Neural crest cell (in vitro differentiated cells): Measurements from ENCODE around the gene SMARCE1. TPM values are rescaled to one million over a fixed set of nuclear protein-coding genes. Genes with fewer than 3 reads are reported as not detected.

Source experiments
- DNase-seq: peaks from one replicate; pipeline ENCODE4 v3.0.0; 2021; ENCODE audit warnings: low read depth, mixed read lengths, low spot score
- H3K27ac Mint-ChIP-seq: one replicate; pipeline ENCODE4 v1.8.0; 2021; ENCODE audit warnings: mild to moderate bottlenecking, mixed read lengths; ENCODE audit not compliant: unreplicated experiment
- H3K27me3 Mint-ChIP-seq: 2 replicates; pipeline ENCODE4 v1.8.0; 2021; ENCODE audit warnings: low read depth, mild to moderate bottlenecking, mixed read lengths
- H3K36me3 Mint-ChIP-seq: 2 replicates; pipeline ENCODE4 v1.8.0; 2021; ENCODE audit warnings: low read depth, mild to moderate bottlenecking, mixed read lengths
- H3K4me1 Mint-ChIP-seq: 2 replicates; pipeline ENCODE4 v1.8.0; 2021; ENCODE audit warnings: mixed read lengths
- H3K4me3 Mint-ChIP-seq: one replicate; pipeline ENCODE4 v1.8.0; 2021; ENCODE audit warnings: mild to moderate bottlenecking, mixed read lengths
- H3K9me3 Mint-ChIP-seq: 2 replicates; pipeline ENCODE4 v1.8.0; 2021; ENCODE audit warnings: mixed read lengths
- total RNA-seq: library from RNA; stranded (reverse); gene quantifications from 2 replicates; pipeline ENCODE4 v1.2.1, GENCODE V29; 2021
- TF ChIP-seq, protein P1 (sequence below): fragments of 200-600 bp; sonication (generic); conservative IDR thresholded peaks from 2 replicates; pipeline ENCODE4 v1.5.0; 2021; ENCODE audit warnings: antibody characterized with exemption, mild to moderate bottlenecking

The SMARCE1 gene
- total RNA-seq, 1 donor from 2014 or later, result 205 TPM

DNA sequence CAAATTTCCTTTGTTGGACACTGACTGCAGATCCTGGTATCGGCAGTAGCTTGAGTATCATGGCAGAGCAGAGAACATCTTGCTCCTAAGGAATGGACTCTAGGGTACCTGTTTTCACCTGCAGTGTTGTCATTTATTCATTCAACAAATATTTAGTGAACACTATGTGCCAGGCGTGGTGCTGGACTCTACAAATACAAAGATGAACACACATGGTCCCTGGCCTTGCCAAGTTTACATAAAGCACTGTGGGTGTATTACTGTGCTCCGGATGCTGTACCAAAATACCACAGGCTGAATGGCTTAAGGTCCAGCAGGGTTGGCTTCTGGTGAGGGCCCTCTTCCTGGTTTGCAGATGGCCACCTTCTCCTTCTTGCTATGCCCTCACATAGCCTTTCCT lies 68.1 kb downstream of the SMARCE1 start:
- H3K27me3 Mint-ChIP-seq, result peaks cover 27% of the 10 kb centered on the region
- H3K4me1 Mint-ChIP-seq, result peaks cover 8% of the 10 kb centered on the region
- peaks cover 15% of the 10 kb centered on the region for H3K9me3 Mint-ChIP-seq

DNA sequence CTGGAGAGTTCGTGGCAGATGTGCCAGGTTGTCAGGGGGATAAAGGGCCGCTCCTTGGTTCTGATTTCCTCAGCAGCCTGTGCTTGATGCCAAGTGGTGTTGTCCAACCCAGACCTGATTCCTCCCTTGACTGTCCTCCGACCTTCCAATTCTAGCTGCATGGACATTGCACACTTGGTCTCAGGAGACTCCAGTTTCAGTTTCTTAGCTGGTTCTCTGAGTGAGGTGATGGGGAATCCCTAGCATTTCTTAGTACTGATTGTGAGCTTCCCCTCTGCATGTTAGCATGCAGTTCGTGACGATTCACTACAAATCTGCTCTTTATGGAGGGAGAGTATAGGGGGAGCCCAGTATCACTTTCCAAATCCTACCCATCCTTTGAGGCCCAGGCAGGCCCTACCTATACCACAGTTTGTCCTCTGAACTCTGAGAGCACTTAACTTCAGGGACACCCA lies 70.0 kb downstream of the SMARCE1 start:
- peaks cover 10% of the 10 kb centered on the region for H3K9me3 Mint-ChIP-seq
- H3K36me3 Mint-ChIP-seq, result peaks cover 5% of the 10 kb centered on the region
- peaks cover 19% of the 10 kb centered on the region for H3K27me3 Mint-ChIP-seq
- no peak for DNase-seq
- H3K4me3 Mint-ChIP-seq, result no peak overlapping the region
- peaks cover 8% of the 10 kb centered on the region for H3K4me1 Mint-ChIP-seq
- H3K27ac Mint-ChIP-seq, result no peak overlapping the region
- TF ChIP-seq, protein P1, sequence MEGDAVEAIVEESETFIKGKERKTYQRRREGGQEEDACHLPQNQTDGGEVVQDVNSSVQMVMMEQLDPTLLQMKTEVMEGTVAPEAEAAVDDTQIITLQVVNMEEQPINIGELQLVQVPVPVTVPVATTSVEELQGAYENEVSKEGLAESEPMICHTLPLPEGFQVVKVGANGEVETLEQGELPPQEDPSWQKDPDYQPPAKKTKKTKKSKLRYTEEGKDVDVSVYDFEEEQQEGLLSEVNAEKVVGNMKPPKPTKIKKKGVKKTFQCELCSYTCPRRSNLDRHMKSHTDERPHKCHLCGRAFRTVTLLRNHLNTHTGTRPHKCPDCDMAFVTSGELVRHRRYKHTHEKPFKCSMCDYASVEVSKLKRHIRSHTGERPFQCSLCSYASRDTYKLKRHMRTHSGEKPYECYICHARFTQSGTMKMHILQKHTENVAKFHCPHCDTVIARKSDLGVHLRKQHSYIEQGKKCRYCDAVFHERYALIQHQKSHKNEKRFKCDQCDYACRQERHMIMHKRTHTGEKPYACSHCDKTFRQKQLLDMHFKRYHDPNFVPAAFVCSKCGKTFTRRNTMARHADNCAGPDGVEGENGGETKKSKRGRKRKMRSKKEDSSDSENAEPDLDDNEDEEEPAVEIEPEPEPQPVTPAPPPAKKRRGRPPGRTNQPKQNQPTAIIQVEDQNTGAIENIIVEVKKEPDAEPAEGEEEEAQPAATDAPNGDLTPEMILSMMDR, result no peak

More for the DNA sequence above, 68.1 kb downstream of the SMARCE1 start:
- TF ChIP-seq, protein P1, result no peak
- H3K27ac Mint-ChIP-seq, result no peak overlapping the region
- no peak for DNase-seq
- peaks cover 5% of the 10 kb centered on the region for H3K36me3 Mint-ChIP-seq
- no peak overlapping the region for H3K4me3 Mint-ChIP-seq

DNA sequence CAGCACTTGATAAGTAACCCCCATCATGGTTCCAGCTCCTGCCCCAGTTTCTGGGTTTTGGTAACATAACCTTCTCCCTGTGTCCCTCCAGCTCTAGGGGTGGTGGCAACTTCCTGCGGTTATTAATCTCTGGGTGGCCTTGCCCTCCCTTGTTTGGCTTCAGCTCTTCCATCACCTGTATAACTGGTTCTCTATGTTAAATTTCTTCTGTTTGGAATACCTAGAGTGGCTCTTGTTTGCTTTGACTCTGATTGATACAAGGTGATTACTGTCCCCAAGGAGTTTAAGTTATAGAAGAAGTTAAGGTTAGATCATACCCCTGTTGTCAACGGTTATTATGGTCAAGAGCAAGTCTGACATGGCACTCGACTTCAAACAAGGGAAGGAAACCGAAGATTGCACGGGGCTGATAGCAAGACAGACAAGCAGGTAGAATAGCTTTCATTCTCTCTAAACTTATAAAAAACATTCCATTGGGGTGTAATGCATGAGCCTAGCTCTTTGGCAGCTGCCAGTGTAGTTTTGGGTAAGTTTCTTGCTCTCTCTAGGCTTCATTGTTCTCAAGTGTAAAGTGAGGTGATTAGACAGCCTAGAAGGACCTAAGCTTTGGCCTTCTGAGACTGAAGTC lies 71.4 kb downstream of the SMARCE1 start:
- H3K36me3 Mint-ChIP-seq, result peaks cover 8% of the 10 kb centered on the region
- no peak overlapping the region for H3K27ac Mint-ChIP-seq
- H3K27me3 Mint-ChIP-seq, result peaks cover 28% of the 10 kb centered on the region
- H3K4me1 Mint-ChIP-seq, result no peaks in the 10 kb centered on the region
- TF ChIP-seq, protein P1, result no peak
- no peak for DNase-seq
- peaks cover 20% of the 10 kb centered on the region for H3K9me3 Mint-ChIP-seq
- no peak overlapping the region for H3K4me3 Mint-ChIP-seq

Other genes with a start within 250 kb of the SMARCE1 start
- 295 and 302 TPM in 2 replicates for gene TOP2A, start 229.9 kb downstream of the SMARCE1 start, total RNA-seq
- 56.1 and 56.7 TPM in 2 replicates for gene IGFBP4, start 204.4 kb downstream of the SMARCE1 start, total RNA-seq
- not detected in 2 replicates for gene TNS4, start 146.2 kb downstream of the SMARCE1 start, total RNA-seq
- gene CCR7, start 82.3 kb downstream of the SMARCE1 start, total RNA-seq, result 0.32 and 0.33 TPM in 2 replicates
- 0.23 TPM in 1 of 2 replicates, not detected in the other for gene KRT222, start 17.4 kb upstream of the SMARCE1 start, total RNA-seq
- gene KRT24, start 55.9 kb upstream of the SMARCE1 start, total RNA-seq, result not detected in 2 replicates
- gene KRT25, start 107.5 kb upstream of the SMARCE1 start, total RNA-seq, result not detected in 2 replicates
- not detected in 2 replicates for gene KRT26, start 124.4 kb upstream of the SMARCE1 start, total RNA-seq
- not detected in 2 replicates for gene KRT27, start 134.7 kb upstream of the SMARCE1 start, total RNA-seq
- gene KRT28, start 152.1 kb upstream of the SMARCE1 start, total RNA-seq, result not detected in 2 replicates
- 33.2 and 39.1 TPM in 2 replicates for gene KRT10, start 174.8 kb upstream of the SMARCE1 start, total RNA-seq
- gene KRT12, start 219.4 kb upstream of the SMARCE1 start, total RNA-seq, result not detected in 2 replicates
- not detected in 2 replicates for gene KRT20, start 237.4 kb upstream of the SMARCE1 start, total RNA-seq